Skeletal muscle tissue (tissue), 4 donors: ENCODE data around the gene MTHFD1L. TPM values are rescaled to one million over a fixed set of nuclear protein-coding genes. Genes with fewer than 3 reads are reported as not detected.
A peak's percentile ranks its signal among the peaks of the same experiment; 100 is the strongest.

Source experiments
- H3K27ac ChIP-seq: one replicate; pipeline ENCODE4 v1.7.0; 2013; ENCODE audit warnings: mild to moderate bottlenecking, low read depth, low read length, inconsistent platforms
- H3K27me3 ChIP-seq, 3 donors: one replicate each; pipeline ENCODE4 v1.7.0; 2013; ENCODE audit warnings: low read length in 3 of 3; ENCODE audit not compliant: control insufficient read depth in 3 of 3, insufficient read depth in 3 of 3
- H3K36me3 ChIP-seq, 3 donors: one replicate each; pipeline ENCODE4 v1.7.0; 2013; ENCODE audit warnings: low read length in 3 of 3; ENCODE audit not compliant: control insufficient read depth in 3 of 3, insufficient read depth in 3 of 3
- H3K4me1 ChIP-seq, 3 donors: one replicate each; pipeline ENCODE4 v1.7.0; 2013; ENCODE audit warnings: low read length in 3 of 3, mild to moderate bottlenecking in 3 of 3; ENCODE audit not compliant: control insufficient read depth in 3 of 3, insufficient read depth in 3 of 3
- H3K4me3 ChIP-seq, 3 donors: one replicate each; pipeline ENCODE4 v1.7.0; 2013; ENCODE audit warnings: low read length in 3 of 3
- H3K9ac ChIP-seq, 3 donors: one replicate each; pipeline ENCODE4 v1.7.0; 2013; ENCODE audit warnings: low read length in 3 of 3, mild to moderate bottlenecking in 3 of 3, moderate library complexity in 2 of 3, low read depth in 1 of 3
- H3K9me3 ChIP-seq, 3 donors: one replicate each; pipeline ENCODE4 v1.7.0; 2013; ENCODE audit warnings: low read length in 3 of 3; ENCODE audit not compliant: control insufficient read depth in 3 of 3
- total RNA-seq: library from RNA; depleted of rRNA; stranded (reverse); fragments of >200 nt; gene quantifications from one replicate; pipeline ENCODE4 v1.2.3, GENCODE V29; 2014
- donor health status: Osteomylitis.

Gene MTHFD1L
- total RNA-seq, 1 donor from 2014 or later = 15.1 TPM

DNA sequence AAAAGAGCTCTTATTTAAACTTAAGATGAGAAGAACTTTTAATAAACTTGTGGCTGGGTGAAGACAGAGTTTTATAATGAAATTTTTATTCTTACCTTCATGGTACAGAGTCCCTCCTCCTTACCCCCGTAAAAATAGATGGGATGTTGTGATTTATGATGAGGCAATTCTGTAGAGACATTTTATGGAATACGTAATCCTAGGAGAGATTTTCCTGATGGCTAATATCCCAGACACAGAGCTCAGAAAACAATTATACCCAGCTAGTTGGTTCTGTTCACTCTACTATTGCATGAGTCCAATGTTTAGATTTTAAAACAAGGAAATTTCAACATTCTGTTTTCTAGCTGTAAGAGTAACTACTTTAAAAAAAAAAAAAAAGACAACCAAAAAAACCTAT lies 43.4 kb downstream of the MTHFD1L start:
- no peak overlapping the region for H3K4me3 ChIP-seq
- no peak overlapping the region for H3K27ac ChIP-seq
- no peaks in the 10 kb centered on the region for H3K4me1 ChIP-seq
- no peaks in the 10 kb centered on the region for H3K27me3 ChIP-seq
- H3K9ac ChIP-seq = no peak overlapping the region
- H3K9me3 ChIP-seq = no peaks in the 10 kb centered on the region
- H3K36me3 ChIP-seq = no peaks in the 10 kb centered on the region

DNA sequence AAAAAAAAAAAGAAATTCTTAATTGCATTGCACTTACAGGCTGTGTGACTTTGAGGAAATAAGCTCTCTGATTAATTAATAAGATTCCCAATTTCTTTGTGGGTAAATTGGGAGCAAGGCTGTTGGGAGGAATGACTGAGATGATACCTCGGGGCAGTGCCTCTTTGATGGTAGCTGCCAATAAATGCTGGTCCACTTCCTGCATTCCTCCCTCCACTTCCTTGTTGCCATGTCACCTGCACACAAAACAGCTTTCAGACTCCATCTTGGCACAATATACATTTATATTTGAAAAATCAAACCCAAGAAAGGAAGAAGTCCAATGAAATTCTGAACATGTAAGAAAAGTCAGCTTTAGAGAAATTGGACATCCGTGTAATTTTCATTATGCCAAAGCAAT lies 45.1 kb downstream of the MTHFD1L start:
- Histone ChIP-seq H3K27ac (no peak overlapping the region), H3K27me3 (no peaks in the 10 kb centered on the region), H3K4me3 (no peak overlapping the region), H3K4me1 (no peaks in the 10 kb centered on the region), H3K9me3 (no peaks in the 10 kb centered on the region), H3K9ac (no peak overlapping the region), H3K36me3 (no peaks in the 10 kb centered on the region)

DNA sequence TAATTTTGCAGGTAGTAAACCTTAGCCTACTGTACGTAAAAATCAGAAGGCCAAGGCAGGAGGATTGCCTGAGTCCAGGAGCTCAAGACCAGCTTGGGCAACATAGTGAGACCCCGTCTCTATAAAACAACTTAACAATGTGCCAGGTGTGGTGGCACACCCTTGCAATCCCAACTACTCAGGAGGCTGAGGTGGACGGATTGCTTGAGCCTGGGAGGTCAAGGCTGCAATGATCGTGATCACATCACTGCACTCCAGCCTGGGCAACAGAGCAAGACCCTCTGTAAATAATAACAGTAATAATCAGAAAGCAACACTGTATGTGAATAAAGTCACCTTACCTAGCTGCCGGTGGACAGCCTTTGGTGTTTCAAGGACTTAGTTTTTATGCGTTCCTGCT lies 48.9 kb downstream of the MTHFD1L start:
- H3K36me3 ChIP-seq = no peaks in the 10 kb centered on the region
- H3K27ac ChIP-seq = no peak overlapping the region
- H3K4me1 ChIP-seq = no peaks in the 10 kb centered on the region
- H3K4me3 ChIP-seq = no peak overlapping the region
- no peaks in the 10 kb centered on the region for H3K9me3 ChIP-seq
- no peak overlapping the region for H3K9ac ChIP-seq
- H3K27me3 ChIP-seq = no peaks in the 10 kb centered on the region

DNA sequence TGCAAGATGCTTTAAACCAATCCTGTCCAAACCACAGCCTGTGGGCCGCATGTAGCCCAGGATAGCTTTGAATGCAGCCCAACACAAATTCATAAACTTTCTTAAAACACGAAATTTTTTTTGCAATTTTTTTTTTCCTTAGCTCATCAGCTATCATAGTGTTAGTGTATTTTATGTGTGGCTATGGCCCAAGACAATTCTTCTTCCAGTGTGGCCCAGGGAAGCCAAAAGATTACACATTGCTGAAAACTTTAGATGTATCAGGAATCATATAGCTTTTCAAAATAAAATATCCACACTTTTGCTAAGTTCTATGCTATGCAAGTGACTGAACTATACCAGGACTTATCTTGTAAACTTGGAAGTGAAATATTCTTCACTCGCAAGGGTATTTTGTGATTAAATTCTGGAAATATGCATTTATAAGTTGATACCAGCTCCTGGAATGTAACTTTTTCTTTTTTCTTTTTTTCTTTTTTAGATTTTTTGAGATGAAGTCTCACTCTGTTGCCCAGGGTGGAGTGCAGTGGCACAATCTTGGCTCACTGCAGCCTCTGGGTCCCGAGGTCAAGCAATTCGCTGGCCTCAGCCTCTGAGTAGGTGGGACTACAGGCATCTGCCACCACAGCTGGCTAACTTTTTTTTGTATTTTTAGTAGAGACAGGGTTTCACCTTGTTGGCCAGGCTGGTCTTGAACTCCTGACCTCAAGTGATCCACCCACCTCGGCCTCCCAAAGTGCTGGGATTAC lies 49.8 kb downstream of the MTHFD1L start:
- no peaks in the 10 kb centered on the region for H3K9me3 ChIP-seq
- no peak overlapping the region for H3K9ac ChIP-seq
- H3K27ac ChIP-seq = no peak overlapping the region
- H3K36me3 ChIP-seq = no peaks in the 10 kb centered on the region
- no peaks in the 10 kb centered on the region for H3K27me3 ChIP-seq
- no peaks in the 10 kb centered on the region for H3K4me1 ChIP-seq
- H3K4me3 ChIP-seq = no peak overlapping the region

DNA sequence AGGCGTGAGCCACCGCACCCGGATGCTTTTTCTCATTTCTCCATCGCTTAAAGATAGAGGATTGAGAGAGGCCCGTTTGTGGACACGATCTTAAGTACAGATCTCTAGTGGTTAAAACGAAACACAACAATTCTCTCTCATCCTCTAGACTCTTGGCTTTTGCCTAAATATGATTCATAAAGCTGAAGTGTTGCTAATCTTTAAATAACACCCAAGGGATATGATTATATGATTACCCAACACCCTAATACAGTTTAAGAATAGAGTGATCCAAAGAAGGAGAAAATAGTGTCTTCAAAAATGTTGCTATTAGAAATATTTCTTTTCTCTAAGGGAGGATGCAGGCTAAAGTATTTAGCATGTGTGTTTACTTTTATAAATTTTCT lies 50.4 kb downstream of the MTHFD1L start:
- Histone ChIP-seq H3K4me1 (no peaks in the 10 kb centered on the region), H3K9ac (no peak overlapping the region), H3K27ac (no peak overlapping the region), H3K9me3 (no peaks in the 10 kb centered on the region), H3K36me3 (no peaks in the 10 kb centered on the region), H3K4me3 (no peak overlapping the region), H3K27me3 (no peaks in the 10 kb centered on the region)

DNA sequence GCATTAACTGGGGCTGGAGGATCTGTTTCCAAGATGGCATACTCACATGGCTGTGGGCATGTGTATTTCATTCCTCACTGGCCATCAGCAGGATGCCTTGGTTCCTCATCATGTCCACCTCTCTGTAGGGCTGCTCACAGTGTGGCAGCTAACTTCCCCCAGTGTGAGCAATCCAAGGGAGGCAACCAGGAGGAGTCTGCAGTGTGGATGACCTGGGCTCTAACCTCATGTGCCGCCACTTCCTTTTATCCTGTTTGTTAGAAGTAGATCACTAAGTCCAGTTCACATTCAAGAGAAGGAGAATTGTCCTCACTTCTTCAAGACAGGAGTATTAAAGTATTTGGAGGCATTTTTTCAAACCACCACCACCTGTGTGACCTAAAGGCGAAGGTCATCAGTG lies 54.4 kb downstream of the MTHFD1L start:
- Histone ChIP-seq H3K4me3 (no peak overlapping the region), H3K4me1 (peaks cover 0 to 3% (median 0%) of the 10 kb centered on the region in 3 donors), H3K36me3 (no peaks in the 10 kb centered on the region), H3K27ac (no peak overlapping the region), H3K9ac (no peak overlapping the region), H3K27me3 (no peaks in the 10 kb centered on the region), H3K9me3 (no peaks in the 10 kb centered on the region)

DNA sequence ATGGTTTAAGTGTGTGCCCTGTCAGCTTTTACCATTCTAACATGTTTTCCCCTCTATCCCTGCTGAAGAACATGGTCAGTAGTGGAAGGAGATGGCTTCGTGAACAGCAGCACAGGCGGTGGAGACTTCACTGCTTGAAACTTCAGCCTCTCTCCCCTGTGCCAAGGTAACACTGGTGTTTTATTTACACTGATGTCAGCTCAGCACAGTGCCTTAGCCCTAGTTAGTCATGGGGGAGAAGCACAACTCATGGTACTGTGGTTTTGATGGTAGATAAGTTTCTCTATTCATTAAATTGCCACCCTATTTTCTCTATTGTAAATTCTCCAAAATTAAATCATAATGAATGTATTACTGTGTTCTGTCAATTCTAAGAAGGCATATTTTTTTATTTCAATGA lies 56.6 kb downstream of the MTHFD1L start:
- H3K9ac ChIP-seq = no peak overlapping the region
- H3K36me3 ChIP-seq = no peaks in the 10 kb centered on the region
- no peak overlapping the region for H3K27ac ChIP-seq
- no peaks in the 10 kb centered on the region for H3K9me3 ChIP-seq
- H3K4me1 ChIP-seq = peaks cover 0 to 11% (median 0%) of the 10 kb centered on the region in 3 donors
- no peak overlapping the region for H3K4me3 ChIP-seq
- no peaks in the 10 kb centered on the region for H3K27me3 ChIP-seq

DNA sequence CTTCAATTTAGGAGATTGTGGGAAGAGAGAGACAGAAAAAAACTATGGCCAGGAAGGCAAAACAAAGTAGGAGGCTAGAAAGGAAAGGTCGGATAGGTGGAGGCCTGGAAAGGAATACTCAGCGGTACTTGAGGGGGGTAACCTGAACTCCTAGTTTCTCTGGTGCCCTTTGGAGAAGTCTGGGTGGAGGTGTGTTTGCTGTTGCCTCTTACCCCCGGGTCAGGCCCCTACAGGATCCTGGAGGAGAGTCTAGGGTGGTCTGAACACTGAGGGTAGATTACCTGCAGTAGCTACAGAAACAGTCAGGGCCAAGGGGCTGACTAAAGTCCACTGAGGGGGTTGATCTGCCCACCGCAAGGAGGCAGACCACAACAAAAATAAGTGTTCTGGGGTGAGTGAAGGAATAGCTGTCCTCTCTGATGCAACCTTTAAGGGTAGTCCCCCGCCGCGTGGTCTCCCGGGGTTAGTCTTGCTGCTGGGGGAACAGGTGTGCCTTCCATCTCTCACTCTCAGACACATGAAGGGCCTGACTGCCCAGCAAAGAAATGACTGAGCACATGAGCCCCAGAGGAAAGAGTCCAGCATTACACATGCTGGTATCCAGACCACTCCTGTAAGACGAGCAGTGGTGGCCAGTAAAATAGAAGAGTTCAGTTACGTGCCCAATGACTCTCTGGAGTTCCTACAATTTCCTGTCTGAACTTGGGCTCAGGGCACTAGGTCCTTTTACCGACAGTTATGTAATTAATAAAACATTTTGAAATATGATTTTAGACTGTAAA lies 59.5 kb downstream of the MTHFD1L start:
- H3K4me1 ChIP-seq = peaks cover 0 to 11% (median 0%) of the 10 kb centered on the region in 3 donors
- no peaks in the 10 kb centered on the region for H3K27me3 ChIP-seq
- no peak overlapping the region for H3K4me3 ChIP-seq
- H3K9me3 ChIP-seq = no peaks in the 10 kb centered on the region
- peak overlapping the region; percentile 36 for H3K27ac ChIP-seq
- H3K36me3 ChIP-seq = no peaks in the 10 kb centered on the region
- H3K9ac ChIP-seq = no peak overlapping the region

DNA sequence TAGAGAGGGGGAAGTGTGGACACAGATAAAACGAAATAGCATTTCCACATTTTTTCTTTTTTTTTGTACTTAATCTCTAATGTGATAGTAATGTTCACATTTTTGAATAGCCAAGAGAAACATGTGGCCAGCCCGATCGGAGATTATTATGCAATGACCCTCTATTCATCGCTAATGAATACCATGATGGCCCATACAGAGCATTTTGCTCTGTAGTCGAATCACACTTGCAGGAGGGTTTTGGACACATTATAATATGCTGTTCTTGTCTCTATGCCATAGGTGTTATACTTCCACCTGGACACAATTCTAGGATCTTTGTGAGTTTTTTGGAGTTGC lies 60.1 kb downstream of the MTHFD1L start:
- no peak overlapping the region for H3K9ac ChIP-seq
- no peak overlapping the region for H3K4me3 ChIP-seq
- no peaks in the 10 kb centered on the region for H3K36me3 ChIP-seq
- H3K9me3 ChIP-seq = no peaks in the 10 kb centered on the region
- no peaks in the 10 kb centered on the region for H3K27me3 ChIP-seq
- peaks cover 0 to 11% (median 0%) of the 10 kb centered on the region in 3 donors for H3K4me1 ChIP-seq
- no peak overlapping the region for H3K27ac ChIP-seq

DNA sequence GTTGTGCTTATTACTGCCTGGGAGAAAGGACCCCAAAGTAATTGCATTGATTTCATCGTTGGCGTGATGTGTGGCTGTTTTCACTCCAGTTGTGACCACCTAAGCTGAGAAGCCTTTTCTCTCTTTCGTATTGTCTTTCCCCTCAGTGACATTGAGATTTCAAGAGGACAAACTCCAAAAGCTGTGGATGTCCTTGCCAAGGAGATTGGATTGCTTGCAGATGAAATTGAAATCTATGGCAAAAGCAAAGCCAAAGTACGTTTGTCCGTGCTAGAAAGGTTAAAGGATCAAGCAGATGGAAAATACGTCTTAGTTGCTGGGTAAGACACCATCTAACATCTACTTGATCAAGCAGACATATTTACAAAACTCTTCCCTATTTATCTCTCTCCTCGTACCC lies 60.5 kb downstream of the MTHFD1L start:
- Histone ChIP-seq H3K27me3 (no peaks in the 10 kb centered on the region), H3K9ac (no peak overlapping the region), H3K36me3 (no peaks in the 10 kb centered on the region), H3K9me3 (no peaks in the 10 kb centered on the region), H3K27ac (no peak overlapping the region), H3K4me3 (peak overlapping the region in 1 of 3 donors; percentile 1), H3K4me1 (peaks cover 0 to 11% (median 0%) of the 10 kb centered on the region in 3 donors)
